K562 (cell line): Measurements from ENCODE around the gene KBTBD3. TPM values are rescaled to one million over a fixed set of nuclear protein-coding genes. Genes with fewer than 3 reads are reported as not detected.

Experiments used
- ARID3B ChIP-seq: fragments of 250-450 bp; sonication (Bioruptor Pico); IDR thresholded peaks from 2 replicates; pipeline ENCODE4 v1.4.0; 2020; ENCODE audit warnings: borderline replicate concordance
- PTTG1 ChIP-seq: fragments of 450-650 bp; IDR thresholded peaks from 2 replicates; pipeline ENCODE4 v1.6.1; 2016; ENCODE audit warnings: low read depth, mild to moderate bottlenecking, missing genetic modification characterization, missing compliant biosample characterization
- SETDB1 ChIP-seq: IDR thresholded peaks from one replicate; pipeline ENCODE4 v1.6.1; 2012; ENCODE audit warnings: low read length, control low read depth, inconsistent platforms
- TSC22D4 ChIP-seq: fragments of 450-650 bp; IDR thresholded peaks from 2 replicates; pipeline ENCODE4 v1.6.1; 2016; ENCODE audit warnings: missing genetic modification characterization, missing biosample characterization, control low read depth
- polyA plus RNA-seq, 8 experiments: library from polyadenylated mRNA; depleted of rRNA in 4 of 8; stranded (reverse) in 5 of 8; unstranded in 3 of 8; fragments of >200 nt; fragmentation: Nextera tagmentation in 2 of 8; fragmentation: Illumina TruSeq in 1 of 8; extraction: Ambion mirVana in 2 of 8; extraction: Trizol in 1 of 8; gene quantifications; 2 replicates each; pipeline versions ENCODE4 v1.2.1 to v1.2.3, GENCODE V29; 2011 to 2014; ENCODE audit warnings: inconsistent platforms in 1 of 8, missing spikeins in 1 of 8
- total RNA-seq, 7 experiments: library from RNA; depleted of rRNA in 6 of 7; stranded (reverse); fragments of >200 nt in 6 of 7; fragmentation: Illumina TruSeq in 2 of 7; extraction: Trizol in 2 of 7; gene quantifications; 2 replicates each; pipeline versions ENCODE4 v1.2.1 to v1.2.3, GENCODE V29; 2011 to 2021; ENCODE audit warnings: low replicate concordance in 1 of 7

Gene KBTBD3
- total and polyA plus RNA-seq, 9 of the 15 experiments (the other 6 are each of a cell fraction or from before 2014, with no cell fraction given), result 4.2 to 31.2 (median 6.4) TPM

GRCh38 chr11:106001304-106002012 is 75.7 kb downstream of the KBTBD3 start (continued):
- TF ChIP-seq ARID3B (CRISPR knock-in tag) (no peak), PTTG1 (tag) (no peak), TSC22D4 (tag) (no peak), SETDB1 (no peak)

Other genes with a start within 250 kb of the KBTBD3 start
- 10.2 and 12.2 TPM in 2 replicates for gene MSANTD4, start 55.1 kb downstream of the KBTBD3 start, total RNA-seq (2014; rRNA removed)
- 16.4 and 18.2 TPM in 2 replicates for gene MSANTD4, start 55.1 kb downstream of the KBTBD3 start, total RNA-seq (2014; rRNA removed; fragmentation: Illumina TruSeq; extraction: Trizol)
- 12.1 and 14.8 TPM in 2 replicates for gene MSANTD4, start 55.1 kb downstream of the KBTBD3 start, total RNA-seq (2015; rRNA removed; fragmentation: Illumina TruSeq; extraction: Trizol)
- gene MSANTD4, start 55.1 kb downstream of the KBTBD3 start, total RNA-seq (2021), result 9.2 and 9.9 TPM in 2 replicates
- 7.4 and 9.7 TPM in 2 replicates for gene MSANTD4, start 55.1 kb downstream of the KBTBD3 start, polyA plus RNA-seq (2011; rRNA removed)
- gene MSANTD4, start 55.1 kb downstream of the KBTBD3 start, polyA plus RNA-seq (2014; fragmentation: Illumina TruSeq; extraction: Trizol), result 9.7 and 10.5 TPM in 2 replicates
- gene MSANTD4, start 55.1 kb downstream of the KBTBD3 start, polyA plus RNA-seq (2014; fragmentation: Nextera tagmentation; extraction: Ambion mirVana), result 1 to 10 TPM; 5.0 to 6.6 TPM
- 9.3 and 11.6 TPM in 2 replicates for gene MSANTD4, start 55.1 kb downstream of the KBTBD3 start, polyA plus RNA-seq (2014; rRNA removed)
- gene AASDHPPT, start 315 bp upstream of the KBTBD3 start, total RNA-seq (2014; rRNA removed), result 59.4 and 61.4 TPM in 2 replicates
- gene AASDHPPT, start 315 bp upstream of the KBTBD3 start, total RNA-seq (2014; rRNA removed; fragmentation: Illumina TruSeq; extraction: Trizol), result 73.1 and 78.9 TPM in 2 replicates
- 64.5 and 67.1 TPM in 2 replicates for gene AASDHPPT, start 315 bp upstream of the KBTBD3 start, total RNA-seq (2015; rRNA removed; fragmentation: Illumina TruSeq; extraction: Trizol)
- gene AASDHPPT, start 315 bp upstream of the KBTBD3 start, total RNA-seq (2021), result 59.7 and 69.0 TPM in 2 replicates
- 46.5 and 69.4 TPM in 2 replicates for gene AASDHPPT, start 315 bp upstream of the KBTBD3 start, polyA plus RNA-seq (2011; rRNA removed)
- 56.3 and 61.8 TPM in 2 replicates for gene AASDHPPT, start 315 bp upstream of the KBTBD3 start, polyA plus RNA-seq (2014; fragmentation: Illumina TruSeq; extraction: Trizol)
- 100 to 1,000 TPM in 1 of 2 experiments, 10 to 100 TPM in 1; 96.2 to 115 TPM for gene AASDHPPT, start 315 bp upstream of the KBTBD3 start, polyA plus RNA-seq (2014; fragmentation: Nextera tagmentation; extraction: Ambion mirVana)
- 48.0 and 48.7 TPM in 2 replicates for gene AASDHPPT, start 315 bp upstream of the KBTBD3 start, polyA plus RNA-seq (2014; rRNA removed)